IPS-NIHi7 (cell line): ENCODE results near the gene ACAP2.
"Not testable (repeated sequence)": the region's sequence is repeated elsewhere in the genome, so short reads cannot be mapped to it uniquely, and the experiment has no call there.

Experiments
- DNase-seq: peaks from one replicate; pipeline ENCODE4 v3.0.0; 2012; ENCODE audit warnings: mixed read lengths; ENCODE audit errors: extremely low spot score

The ACAP2 gene

GRCh38 chr3:195445885-195446284 is 3.1 kb upstream of the ACAP2 start:
- no peak for DNase-seq

GRCh38 chr3:195443391-195443989 is 670 bp upstream of the ACAP2 start:
- DNase-seq = no peak

- DNase-seq = peak; percentile 40
Measured at GRCh38 chr3:195441992-195442572, 738 bp downstream of the ACAP2 start.

DNA sequence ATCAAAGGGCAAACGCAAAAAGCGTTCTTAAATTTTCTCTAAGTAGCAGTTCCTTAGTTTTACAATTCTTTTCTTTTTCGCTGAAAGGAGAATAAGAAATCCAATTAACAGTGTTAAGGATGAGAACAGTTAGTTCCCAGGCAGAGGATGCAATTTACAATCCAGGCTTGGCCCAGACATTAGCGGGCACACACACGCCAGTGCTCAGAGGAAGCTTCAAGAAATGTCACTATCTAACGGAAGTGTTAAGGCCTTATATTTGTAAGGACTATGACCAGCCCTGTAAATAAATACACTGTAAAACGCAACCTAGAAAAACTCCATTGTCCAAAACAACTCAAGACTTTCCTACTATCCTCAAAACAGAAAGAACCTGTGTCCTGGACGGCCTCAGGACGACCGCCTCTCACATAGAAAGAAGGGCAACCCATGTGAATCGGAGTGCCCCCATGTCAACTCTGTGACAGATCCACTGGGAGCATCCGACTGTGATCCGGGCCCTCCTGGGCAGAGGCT is 1.3 kb downstream of the ACAP2 start:
- peak; percentile 27 for DNase-seq

DNA sequence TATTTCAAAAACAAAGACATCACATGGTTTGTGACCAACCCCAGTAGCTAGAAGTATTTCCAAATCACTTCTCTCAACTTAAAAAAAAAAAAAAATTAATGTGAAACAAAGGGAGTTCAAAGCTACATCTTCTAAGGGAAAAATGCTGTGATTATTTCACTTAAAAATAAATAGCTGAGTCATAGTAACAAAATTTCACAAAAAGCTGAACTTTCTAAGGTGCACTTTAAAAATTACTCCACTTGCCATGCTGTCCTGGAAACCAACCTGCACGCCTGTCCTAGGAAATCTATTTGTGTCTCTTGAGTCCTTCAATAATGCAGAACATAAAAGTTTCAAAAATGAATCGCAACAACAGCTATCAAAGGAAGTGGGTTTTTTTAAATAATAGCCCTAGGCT is 1.8 kb downstream of the ACAP2 start:
- DNase-seq = no peak

- no peak for DNase-seq
Measured at GRCh38 chr3:195440379-195440778, 2.4 kb downstream of the ACAP2 start.

- DNase-seq = no peak
Measured at GRCh38 chr3:195438371-195438770, 4.4 kb downstream of the ACAP2 start.

DNA sequence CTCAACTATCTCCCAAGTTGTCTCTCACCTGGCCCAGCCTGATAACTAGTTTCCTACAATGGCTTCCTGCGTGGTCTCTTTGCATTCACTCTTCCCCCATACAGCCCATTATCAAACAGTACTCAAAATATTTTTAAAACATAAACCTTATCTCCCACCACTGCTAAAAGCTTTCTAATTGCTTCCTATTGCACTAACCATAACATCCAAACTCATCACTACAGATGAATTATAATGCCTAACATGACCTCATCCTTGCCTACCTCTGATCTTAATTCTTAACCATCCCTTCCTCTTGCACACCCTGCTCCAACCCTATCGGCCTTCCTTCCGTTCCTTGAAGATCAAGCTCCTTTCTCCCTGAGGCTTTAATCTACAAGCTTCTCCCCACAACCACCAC is 17.0 kb downstream of the ACAP2 start:
- no peak for DNase-seq

DNA sequence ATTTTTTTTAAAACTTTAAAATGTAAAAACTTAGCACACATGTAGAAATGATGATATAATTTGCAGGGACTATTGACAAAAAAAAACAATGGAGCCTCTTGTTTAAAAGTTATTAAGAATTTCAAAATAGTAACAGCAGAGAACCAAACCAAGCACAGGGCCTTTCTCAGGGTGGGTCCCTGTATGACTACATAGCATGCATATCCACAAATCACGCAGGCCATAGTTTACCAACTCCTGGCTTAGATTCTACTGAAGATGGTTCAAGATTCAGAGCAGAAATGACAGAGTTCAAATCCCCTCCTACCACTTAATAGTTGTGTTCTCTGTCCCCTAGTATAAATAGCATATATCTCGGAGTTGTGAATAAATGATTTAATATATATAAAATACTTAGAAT is 19.0 kb downstream of the ACAP2 start:
- no peak for DNase-seq

DNA sequence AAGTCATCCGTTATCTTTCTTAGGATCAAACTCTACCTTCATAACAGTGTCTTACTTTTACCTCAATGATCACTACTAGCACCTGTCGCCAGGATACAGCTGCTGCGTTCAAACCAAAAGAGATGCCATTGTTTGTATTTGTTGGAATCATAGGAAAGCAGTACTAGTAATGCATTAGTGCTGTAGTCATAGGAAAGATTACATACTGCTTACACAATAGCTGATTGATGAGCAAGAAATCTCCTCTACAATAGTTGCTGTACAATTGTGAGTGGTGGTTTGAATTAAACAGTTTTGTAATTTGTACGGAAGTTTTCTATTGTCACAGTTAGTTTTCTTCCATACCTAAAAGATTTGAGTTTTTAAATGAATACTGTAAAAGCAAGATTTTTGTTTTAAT is 21.4 kb downstream of the ACAP2 start:
- DNase-seq = no peak

GRCh38 chr3:195416795-195417194 is 26.0 kb downstream of the ACAP2 start:
- no peak for DNase-seq

- DNase-seq = no peak
Measured at GRCh38 chr3:195411836-195412235, 31.0 kb downstream of the ACAP2 start.

- no peak for DNase-seq
Measured at GRCh38 chr3:195410546-195410945, 32.3 kb downstream of the ACAP2 start.

GRCh38 chr3:195407531-195408409 is 35.0 kb downstream of the ACAP2 start:
- DNase-seq = no peak

- DNase-seq = no peak
Measured at GRCh38 chr3:195405651-195406050, 37.2 kb downstream of the ACAP2 start.

DNA sequence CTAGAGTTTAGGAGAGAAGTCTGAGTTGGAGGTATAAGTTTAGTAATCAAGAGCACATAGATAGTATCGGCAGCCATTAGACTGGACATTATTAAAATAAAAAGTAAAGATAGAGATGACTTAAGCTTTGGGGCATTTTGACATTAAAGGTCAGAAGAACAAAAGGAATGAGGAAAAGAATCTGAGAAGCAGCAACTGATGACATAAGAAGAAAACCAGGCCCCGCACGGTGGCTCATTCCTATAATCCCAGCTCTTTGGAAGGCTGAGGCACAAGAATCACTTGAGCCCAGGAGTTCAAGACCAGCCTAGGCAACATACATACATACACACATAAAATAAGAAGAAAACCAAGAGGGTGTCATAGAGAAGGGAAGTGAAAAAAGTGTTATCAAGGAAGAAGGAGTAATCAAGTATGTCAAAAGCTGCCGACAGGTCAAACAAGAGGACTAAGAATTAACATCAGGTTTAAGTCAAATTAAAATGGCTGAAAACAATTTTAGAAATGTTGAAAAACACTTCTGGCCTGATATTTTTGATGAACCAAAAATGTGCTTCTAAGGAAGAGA is 38.9 kb downstream of the ACAP2 start:
- no peak for DNase-seq

DNA sequence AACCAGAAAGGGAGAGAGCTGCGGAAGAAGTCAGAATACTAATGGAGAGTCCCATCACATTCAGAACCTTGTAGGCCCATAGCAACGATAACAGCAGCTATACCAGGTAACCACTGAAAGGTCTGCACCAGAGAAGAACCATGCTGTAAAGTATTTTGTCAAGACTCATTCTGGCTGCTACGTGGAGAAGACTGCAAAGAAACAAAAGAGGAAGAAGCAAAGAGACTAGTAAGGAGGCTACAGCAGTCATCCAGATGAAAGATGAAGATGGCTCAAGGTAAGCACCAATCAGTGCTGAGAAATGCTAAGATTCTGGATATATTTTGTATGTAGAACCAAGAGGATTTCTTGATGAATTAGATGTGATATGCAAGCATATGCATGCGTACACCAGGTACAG is 39.6 kb downstream of the ACAP2 start:
- no peak for DNase-seq

DNA sequence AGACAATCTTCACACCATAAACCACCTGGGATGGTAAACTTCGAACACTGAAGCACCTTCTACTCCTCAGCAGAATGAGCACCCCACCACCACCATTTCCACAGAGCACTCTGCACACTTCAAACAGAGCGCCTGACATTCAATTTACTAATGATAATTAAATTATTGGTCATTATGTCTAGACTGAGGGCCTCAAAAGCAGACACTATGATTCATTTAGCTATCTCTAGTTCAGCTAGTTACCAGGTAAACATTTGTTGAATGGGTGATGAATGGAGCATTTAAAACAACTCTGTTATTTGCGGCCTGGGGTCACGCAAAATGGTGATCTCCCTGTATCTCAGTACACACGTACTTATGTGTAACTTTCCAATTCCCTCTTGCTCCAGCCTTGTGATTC is 40.9 kb downstream of the ACAP2 start:
- DNase-seq = no peak

- DNase-seq = not testable (repeated sequence)
Measured at GRCh38 chr3:195398460-195398859, 44.4 kb downstream of the ACAP2 start.

DNA sequence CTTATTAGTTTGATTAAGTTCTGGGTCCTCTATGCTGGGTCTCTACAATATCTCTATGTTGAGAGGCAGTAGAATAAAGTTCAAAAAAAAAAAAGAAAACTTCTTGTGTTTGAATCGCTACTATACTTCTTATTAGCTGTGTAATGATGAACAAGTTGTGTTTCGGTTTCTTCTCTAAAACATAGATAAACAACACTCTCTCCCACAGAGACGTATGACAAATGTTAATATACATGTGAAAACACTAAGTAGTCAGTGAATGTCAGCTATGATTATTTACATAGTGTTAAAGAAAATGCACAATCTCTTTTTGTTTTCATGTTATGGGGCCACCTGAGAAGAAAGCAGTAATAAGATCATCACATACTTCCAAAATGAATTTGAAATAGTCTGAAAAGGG is 45.3 kb downstream of the ACAP2 start:
- DNase-seq = no peak

DNA sequence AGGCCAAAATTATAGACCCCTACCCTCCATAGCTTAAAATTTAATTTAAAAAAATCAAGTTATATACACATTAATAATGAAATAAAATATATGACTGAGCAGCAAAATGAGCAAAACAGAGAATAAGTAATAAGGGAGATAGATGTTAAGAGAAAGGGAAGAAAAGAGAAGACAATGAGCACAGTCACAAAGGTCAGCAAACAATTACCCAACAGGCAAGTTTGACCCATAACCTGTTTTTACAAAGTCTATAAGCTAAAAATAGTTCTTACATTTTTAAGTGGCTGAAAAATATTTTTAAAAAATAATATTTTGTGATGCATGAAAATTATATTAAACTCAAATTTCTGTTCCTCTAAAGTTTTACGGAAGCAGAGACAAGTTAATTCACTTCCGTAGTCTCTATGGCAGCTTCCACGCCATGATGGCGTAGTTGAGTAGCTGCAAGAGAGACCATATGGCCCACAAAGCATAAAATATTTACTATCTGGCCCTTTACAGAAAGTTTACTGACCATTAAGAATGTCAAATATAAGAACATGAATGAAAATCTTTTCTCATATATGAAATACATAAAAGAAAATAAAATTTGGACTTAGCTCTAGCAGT is 47.5 kb downstream of the ACAP2 start:
- no peak for DNase-seq

GRCh38 chr3:195394700-195395099 is 48.1 kb downstream of the ACAP2 start:
- DNase-seq = no peak
